Activated naive CD8-positive, alpha-beta T cell (primary cell): ENCODE measurements around the gene TRABD2A.
"Not testable (repeated sequence)": the region's sequence is repeated elsewhere in the genome, so short reads cannot be mapped to it uniquely, and the experiment has no call there.

Experiments used
- H3K27ac Mint-ChIP-seq: one replicate; pipeline ENCODE4 v1.8.0; 2021; ENCODE audit warnings: mixed read lengths
- H3K27me3 Mint-ChIP-seq: one replicate; pipeline ENCODE4 v1.8.0; 2021; ENCODE audit warnings: mixed read lengths
- H3K36me3 Mint-ChIP-seq: one replicate; pipeline ENCODE4 v1.8.0; 2021; ENCODE audit warnings: mixed read lengths
- H3K4me1 Mint-ChIP-seq: one replicate; pipeline ENCODE4 v1.8.0; 2021; ENCODE audit warnings: low read depth, mixed read lengths
- H3K4me3 Mint-ChIP-seq: one replicate; pipeline ENCODE4 v1.8.0; 2021; ENCODE audit warnings: mild to moderate bottlenecking, mixed read lengths
- H3K9me3 Mint-ChIP-seq: one replicate; pipeline ENCODE4 v1.8.0; 2021; ENCODE audit warnings: low read depth, mixed read lengths

TRABD2A gene, protein sequence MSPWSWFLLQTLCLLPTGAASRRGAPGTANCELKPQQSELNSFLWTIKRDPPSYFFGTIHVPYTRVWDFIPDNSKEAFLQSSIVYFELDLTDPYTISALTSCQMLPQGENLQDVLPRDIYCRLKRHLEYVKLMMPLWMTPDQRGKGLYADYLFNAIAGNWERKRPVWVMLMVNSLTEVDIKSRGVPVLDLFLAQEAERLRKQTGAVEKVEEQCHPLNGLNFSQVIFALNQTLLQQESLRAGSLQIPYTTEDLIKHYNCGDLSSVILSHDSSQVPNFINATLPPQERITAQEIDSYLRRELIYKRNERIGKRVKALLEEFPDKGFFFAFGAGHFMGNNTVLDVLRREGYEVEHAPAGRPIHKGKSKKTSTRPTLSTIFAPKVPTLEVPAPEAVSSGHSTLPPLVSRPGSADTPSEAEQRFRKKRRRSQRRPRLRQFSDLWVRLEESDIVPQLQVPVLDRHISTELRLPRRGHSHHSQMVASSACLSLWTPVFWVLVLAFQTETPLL

DNA sequence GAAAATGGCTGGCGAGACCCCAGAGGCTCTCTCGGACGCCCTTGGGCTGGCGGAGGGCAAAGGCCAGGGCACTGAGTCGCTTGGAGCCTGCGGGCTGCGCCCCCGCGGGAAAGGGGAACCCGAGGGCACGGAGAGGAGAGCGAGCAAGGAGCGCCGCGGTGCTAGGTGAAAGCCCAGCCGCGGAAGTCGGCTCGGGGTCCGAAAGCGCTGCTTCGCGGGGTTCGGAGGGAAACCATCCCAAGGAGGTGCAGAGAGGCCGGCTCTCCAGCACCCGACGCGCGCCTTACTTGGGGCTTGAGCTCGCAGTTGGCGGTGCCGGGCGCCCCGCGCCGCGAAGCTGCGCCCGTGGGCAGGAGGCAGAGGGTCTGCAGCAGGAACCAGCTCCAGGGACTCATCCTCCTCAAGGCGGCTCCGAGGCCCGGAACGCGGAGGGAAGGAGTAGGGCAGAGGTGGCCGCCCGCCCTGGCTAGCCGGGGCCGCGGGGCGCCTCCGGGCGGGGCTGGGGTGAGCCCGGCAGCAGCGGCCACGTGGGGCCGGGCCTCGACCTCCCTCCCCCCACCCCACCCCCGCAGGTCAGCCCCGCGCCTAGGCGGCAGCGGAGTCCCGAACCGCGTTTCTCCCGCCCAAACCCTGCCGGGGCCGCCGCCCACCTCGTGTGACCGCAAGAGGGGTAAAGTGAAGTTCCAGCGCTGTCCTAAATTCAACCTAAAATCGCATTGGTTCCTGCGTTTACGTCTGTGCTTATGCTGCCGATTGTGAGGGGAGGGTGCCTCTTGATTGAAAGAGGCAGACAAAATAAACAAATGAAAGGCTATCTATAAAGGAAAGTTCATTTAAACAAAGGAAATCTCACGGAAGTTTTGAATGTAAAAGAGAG, at the start of gene TRABD2A:
Gene TRABD2A, minus strand, starts transcription at position 440 of the 877 bp plus-strand sequence. Its CDS starts 45 bp downstream, at position 395.
- no peaks in the 10 kb centered on the region for H3K9me3 Mint-ChIP-seq
- H3K36me3 Mint-ChIP-seq, result peaks cover 4% of the 10 kb centered on the region
- no peaks in the 10 kb centered on the region for H3K27me3 Mint-ChIP-seq
- H3K27ac Mint-ChIP-seq, result peak within 1 kb of the TSS; percentile 100
- peak within 1 kb of the TSS; percentile 97 for H3K4me3 Mint-ChIP-seq
- peaks cover 72% of the 10 kb centered on the region for H3K4me1 Mint-ChIP-seq

DNA sequence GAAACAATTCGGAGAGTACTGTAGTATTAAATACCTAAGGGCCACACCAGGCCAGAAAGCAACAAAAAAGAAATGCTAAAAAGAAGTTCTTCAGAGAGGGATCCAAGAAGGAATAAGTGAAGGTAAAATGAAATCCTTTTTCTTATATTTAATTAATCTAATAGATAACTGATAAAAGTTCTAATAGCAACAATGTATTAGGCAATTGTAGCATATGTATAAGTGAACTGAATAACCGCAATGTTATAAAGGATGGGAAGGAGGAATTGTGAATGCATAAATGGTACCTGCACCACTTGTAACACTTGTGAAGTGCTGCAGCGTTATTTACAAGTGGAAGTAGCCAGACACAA, 46.4 kb upstream of the TRABD2A start:
- H3K4me1 Mint-ChIP-seq, result peaks cover 50% of the 10 kb centered on the region
- H3K9me3 Mint-ChIP-seq, result no peaks in the 10 kb centered on the region
- no peaks in the 10 kb centered on the region for H3K27me3 Mint-ChIP-seq
- H3K4me3 Mint-ChIP-seq, result peak overlapping the region; percentile 98
- H3K36me3 Mint-ChIP-seq, result no peaks in the 10 kb centered on the region
- peak overlapping the region; percentile 95 for H3K27ac Mint-ChIP-seq

DNA sequence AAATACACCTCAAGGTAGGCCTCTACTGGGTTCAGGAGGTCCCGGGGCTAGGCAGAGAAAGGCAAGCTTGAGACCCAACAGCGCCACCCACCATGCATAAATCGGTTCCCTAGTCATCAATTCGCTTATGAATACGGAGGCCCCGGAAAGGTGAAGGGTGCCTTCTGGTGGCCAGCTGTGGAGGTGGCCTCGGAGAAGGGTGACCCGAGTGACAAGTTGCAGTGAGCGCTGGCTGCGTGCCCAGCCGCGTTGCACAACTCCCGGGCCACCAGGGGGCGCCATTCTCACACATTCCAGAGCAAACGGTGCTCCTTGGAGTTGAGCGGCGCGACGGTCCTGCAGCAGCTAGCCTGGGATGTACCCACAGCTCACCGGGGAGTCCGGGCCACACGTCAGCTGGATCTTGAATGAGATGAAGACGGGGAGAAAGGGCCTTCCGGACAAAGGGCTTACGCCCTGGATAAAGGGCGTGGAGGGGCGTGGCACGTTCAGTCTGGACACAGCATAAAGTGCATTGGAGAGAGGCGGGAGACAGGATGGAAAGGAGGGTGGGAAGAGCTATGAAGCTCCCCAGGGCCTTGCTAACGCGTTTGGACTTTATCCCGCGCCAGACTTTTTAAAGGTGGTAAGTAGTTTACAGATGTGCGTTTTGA, 45.0 kb upstream of the TRABD2A start:
- peaks cover 45% of the 10 kb centered on the region for H3K4me1 Mint-ChIP-seq
- peak overlapping the region; percentile 98 for H3K4me3 Mint-ChIP-seq
- no peaks in the 10 kb centered on the region for H3K9me3 Mint-ChIP-seq
- H3K27me3 Mint-ChIP-seq, result no peaks in the 10 kb centered on the region
- H3K36me3 Mint-ChIP-seq, result no peaks in the 10 kb centered on the region
- H3K27ac Mint-ChIP-seq, result peak overlapping the region; percentile 95

DNA sequence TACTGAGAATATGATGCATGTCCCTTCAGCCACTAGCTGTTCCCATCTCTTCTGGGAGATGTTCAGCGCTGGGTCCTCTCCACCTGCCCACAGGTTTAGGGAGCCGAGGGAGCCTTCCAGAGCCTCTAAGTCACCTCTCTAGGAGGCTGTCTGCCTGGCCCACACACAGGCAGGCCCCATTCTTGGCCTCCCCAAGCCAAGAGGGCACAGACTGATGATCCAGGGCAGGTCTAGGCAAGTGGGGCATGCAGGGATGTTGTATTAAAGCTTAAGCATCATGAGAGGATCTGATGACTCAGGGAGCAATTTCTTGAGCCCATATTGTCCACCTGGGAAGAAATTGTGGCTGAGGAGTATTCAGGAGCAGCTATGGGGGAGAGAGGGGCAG, 44.4 kb upstream of the TRABD2A start:
- Mint-ChIP-seq H3K27me3 (no peaks in the 10 kb centered on the region), H3K4me1 (peaks cover 47% of the 10 kb centered on the region), H3K27ac (peak overlapping the region; percentile 95), H3K36me3 (no peaks in the 10 kb centered on the region), H3K9me3 (no peaks in the 10 kb centered on the region), H3K4me3 (peak overlapping the region; percentile 98)

DNA sequence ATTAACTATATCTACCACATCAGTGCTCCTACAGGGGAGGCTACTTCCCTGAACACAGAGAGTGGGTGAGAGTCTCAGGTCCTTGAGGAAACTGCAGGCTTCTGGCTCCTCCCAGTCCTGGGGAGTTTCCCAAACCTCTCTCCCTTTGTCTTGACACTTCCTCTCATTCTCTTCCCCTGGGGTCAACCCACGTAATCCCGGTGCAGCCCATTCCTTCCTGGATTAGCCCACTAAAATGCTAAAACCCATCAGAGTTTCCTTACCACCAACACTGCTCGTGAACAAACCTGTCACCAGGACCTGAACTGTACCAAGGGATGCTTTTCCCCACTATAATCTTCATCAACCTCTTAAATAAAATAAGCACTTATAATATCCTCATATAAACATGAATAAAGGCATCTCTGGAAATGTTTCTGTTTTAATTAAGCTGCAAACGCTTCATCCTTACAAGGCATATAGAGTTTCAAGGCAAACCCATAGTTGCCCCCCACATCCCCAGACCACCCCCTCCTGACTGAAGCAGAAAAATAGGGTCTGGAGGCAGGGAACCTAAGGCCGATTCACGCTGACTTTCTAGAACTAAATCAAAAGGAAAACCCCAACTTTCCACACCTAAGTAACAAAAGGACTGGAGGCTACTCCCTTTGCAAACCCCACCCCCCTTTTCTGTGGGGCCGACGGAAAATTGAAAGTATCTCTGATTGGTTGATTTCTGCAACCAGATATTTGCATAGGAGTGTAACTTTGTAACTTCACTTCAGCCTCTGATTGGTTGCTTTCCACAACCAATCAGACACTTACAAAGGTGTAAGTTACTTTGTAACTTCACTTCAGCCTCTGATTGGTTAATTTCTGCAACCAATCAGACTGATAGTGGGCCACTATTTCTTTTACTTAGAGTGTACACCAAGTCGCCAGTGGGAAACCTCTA, 43.6 kb upstream of the TRABD2A start:
- Mint-ChIP-seq H3K9me3 (no peaks in the 10 kb centered on the region), H3K4me3 (peak overlapping the region; percentile 60), H3K27ac (peak overlapping the region; percentile 90), H3K36me3 (no peaks in the 10 kb centered on the region), H3K4me1 (peaks cover 53% of the 10 kb centered on the region), H3K27me3 (no peaks in the 10 kb centered on the region)

DNA sequence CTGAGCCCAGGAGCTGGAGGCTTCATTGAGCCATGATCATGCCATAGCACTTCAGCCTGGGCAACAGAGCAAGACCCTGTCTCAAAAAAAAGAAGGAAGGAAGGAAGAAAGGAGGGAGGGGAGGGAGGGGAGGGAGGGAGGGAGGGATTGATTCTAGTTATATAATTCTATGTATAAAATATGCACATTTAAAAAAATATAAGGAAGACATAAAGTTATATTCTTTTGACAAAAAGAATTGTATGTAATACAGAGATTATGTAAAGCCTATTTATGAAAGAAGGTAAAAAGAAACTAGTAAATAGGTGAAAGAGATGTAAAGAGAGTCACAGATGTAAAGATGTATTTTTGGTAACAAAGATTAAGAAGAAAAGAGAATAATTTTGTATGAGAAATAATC, 42.1 kb upstream of the TRABD2A start:
- no peak overlapping the region for H3K27ac Mint-ChIP-seq
- H3K4me3 Mint-ChIP-seq, result no peak overlapping the region
- H3K9me3 Mint-ChIP-seq, result no peaks in the 10 kb centered on the region
- peaks cover 65% of the 10 kb centered on the region for H3K4me1 Mint-ChIP-seq
- H3K27me3 Mint-ChIP-seq, result no peaks in the 10 kb centered on the region
- no peaks in the 10 kb centered on the region for H3K36me3 Mint-ChIP-seq

DNA sequence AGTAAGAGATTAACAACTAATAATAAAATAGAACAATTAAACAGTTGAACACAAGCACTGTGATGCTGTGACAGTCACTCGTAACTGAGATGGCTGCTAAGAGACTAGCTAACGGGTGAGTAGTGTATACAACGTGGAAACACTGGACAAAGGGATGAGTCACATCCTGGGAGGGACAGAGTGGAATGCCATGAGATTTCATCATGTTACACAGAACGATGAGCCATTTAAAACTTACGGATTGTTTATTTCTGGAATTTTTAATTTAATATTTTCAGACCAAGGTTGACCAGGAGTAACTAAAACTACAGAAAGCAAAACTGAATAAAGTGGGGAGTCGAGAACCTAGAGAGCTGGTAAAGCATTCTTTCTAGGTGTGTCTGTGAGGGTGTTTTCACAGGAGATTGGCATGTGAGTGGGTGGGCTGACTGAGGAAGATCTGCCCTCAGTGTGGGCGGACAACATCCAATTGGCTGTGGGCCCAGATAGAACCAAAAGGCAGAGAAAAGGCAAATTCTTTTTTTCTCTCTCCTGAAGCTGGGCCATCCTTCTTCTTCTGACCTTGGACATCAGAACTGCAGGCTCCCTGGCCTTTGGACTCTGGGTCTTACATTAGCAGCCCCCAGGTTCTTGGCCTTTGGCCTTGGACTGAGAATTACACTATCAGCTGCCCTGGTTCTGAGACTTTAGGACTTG, 39.1 kb upstream of the TRABD2A start:
- H3K9me3 Mint-ChIP-seq, result no peaks in the 10 kb centered on the region
- H3K27me3 Mint-ChIP-seq, result no peaks in the 10 kb centered on the region
- no peaks in the 10 kb centered on the region for H3K36me3 Mint-ChIP-seq
- peak overlapping the region; percentile 88 for H3K27ac Mint-ChIP-seq
- peak overlapping the region; percentile 76 for H3K4me3 Mint-ChIP-seq
- H3K4me1 Mint-ChIP-seq, result peaks cover 58% of the 10 kb centered on the region

DNA sequence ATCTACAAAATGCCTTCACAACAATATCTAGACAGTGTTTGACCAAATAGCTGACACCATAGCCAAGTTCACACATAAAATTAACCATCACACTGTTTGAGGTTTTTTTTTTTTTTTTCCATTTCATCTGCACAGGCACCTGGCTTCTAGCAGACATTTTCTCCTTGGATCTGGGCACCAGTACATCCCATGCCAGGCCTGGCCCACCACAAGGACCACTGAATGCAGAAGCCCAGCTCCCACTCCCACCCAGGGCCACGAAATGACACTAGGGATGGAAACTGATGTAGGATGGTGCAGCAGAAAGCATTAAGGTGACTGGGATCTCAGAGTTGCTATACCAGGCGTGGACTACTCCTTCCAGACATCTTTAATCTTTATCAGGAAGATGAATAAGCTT, 37.5 kb upstream of the TRABD2A start:
- Mint-ChIP-seq H3K36me3 (no peaks in the 10 kb centered on the region), H3K9me3 (no peaks in the 10 kb centered on the region), H3K4me1 (peaks cover 47% of the 10 kb centered on the region), H3K27ac (peak overlapping the region; percentile 75), H3K27me3 (no peaks in the 10 kb centered on the region), H3K4me3 (peak overlapping the region; percentile 25)

DNA sequence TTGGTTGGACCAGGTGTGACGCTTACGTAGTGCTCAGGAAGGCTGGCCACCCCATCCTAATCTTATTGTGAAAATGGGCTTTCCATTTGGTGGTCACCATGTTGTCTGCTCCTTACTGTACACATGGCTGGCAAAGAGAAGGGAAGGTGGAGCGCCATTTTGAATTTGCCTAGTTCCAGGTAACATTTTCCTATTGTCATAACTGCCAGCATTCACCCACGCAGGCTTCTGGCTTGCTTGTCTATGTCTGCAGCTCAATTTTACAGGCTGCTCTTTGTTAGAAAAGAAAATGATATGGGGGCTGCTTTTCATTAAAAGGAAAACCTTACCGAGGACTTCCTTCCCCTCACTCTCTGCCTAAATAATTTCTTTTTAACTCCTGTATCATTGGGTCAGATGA, 36.9 kb upstream of the TRABD2A start:
- not testable (repeated sequence) for H3K36me3 Mint-ChIP-seq, H3K9me3 Mint-ChIP-seq, H3K27me3 Mint-ChIP-seq, H3K4me3 Mint-ChIP-seq
- Mint-ChIP-seq H3K27ac (peak overlapping the region; percentile 75), H3K4me1 (peaks cover 47% of the 10 kb centered on the region)

DNA sequence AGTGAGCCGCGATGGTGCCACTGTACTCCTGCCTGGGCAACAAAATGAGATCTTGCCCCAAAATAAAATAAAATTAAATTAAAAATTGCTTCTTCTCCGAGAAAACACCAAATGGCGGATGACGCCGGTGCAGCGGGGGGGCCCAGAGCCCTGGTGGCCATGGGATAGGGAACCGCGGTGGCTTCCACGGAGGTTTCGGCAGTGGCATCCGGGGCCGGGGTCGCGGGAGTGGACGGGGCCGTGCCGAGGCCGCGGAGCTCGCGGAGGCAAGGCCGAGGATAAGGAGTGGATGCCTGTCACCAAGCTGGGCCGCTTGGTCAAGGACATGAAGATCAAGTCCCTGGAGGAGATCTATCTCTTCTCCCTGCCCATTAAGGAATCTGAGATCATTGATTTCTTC, 34.8 kb upstream of the TRABD2A start:
- H3K9me3 Mint-ChIP-seq, H3K36me3 Mint-ChIP-seq, H3K27me3 Mint-ChIP-seq, H3K4me3 Mint-ChIP-seq, H3K27ac Mint-ChIP-seq: not testable (repeated sequence)
- peaks cover 43% of the 10 kb centered on the region for H3K4me1 Mint-ChIP-seq

DNA sequence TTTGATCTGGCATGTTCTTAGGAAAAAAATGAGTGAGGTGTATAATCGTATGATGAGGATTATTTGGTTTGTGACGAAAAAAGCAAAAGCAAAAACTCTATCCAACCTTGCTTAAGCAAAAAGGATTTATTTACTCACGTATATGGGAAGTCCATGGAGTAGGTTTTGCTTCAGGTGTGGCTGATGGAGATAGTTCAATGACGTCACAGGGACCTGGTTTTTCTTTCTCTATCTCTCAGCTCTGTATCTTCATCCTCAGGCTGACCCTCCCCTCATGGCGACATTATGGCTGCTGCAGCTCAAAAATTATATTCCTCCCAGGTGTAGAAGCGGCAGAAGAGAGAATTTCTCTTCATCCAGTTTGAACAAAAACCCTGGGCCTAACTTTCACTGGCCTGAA, 33.5 kb upstream of the TRABD2A start:
- Mint-ChIP-seq H3K4me3 (no peak overlapping the region), H3K9me3 (peaks cover 8% of the 10 kb centered on the region), H3K4me1 (peaks cover 40% of the 10 kb centered on the region), H3K27me3 (no peaks in the 10 kb centered on the region), H3K36me3 (peaks cover 7% of the 10 kb centered on the region), H3K27ac (no peak overlapping the region)

DNA sequence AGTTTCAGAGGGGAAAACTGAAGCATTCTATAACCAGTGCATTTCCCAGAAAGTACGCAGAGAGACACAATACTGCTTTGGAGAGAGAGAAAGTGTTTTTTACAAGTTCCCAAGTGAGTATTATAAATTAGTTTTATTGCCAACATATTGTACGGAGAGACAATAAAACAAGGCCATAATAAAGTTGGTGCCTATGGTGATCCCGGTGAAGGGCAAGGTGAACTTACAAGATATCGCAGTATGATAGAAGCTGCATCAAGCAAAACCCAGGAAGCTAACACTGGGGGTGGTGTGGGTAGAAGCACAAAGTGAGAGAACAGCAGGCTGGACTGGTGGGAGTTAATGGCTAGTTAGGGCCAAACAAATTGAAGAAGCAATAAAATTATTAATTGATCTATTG, 32.1 kb upstream of the TRABD2A start:
- Mint-ChIP-seq H3K4me3 (no peak overlapping the region), H3K27ac (peak overlapping the region; percentile 34), H3K9me3 (peaks cover 11% of the 10 kb centered on the region), H3K27me3 (no peaks in the 10 kb centered on the region), H3K4me1 (peaks cover 41% of the 10 kb centered on the region), H3K36me3 (peaks cover 8% of the 10 kb centered on the region)

DNA sequence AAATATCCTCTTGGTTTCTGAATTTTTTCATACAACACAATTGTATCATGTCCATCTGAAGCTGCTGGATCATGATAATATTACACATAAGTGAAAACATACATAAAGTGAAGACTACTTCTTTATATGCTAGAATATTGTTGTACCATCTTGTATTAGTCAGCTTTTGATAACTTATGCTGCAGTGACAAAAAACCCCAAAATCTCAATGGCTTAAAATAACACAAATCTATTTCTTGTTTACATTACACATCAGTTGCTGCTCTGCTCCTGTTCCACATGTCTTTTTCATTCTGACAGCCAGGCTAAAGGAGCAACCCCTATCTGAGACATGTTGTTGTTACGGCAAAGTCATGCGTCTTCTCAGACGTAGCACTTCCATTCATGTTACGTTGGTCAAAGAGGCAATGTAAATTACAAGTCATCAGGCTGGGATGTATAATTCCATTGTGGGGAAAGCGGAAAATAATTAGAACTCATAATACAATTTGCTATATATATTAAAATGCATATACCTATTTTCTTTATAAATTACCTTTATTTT, 30.3 kb upstream of the TRABD2A start:
- H3K4me1 Mint-ChIP-seq, result peaks cover 39% of the 10 kb centered on the region
- H3K36me3 Mint-ChIP-seq, result peaks cover 15% of the 10 kb centered on the region
- no peak overlapping the region for H3K27ac Mint-ChIP-seq
- H3K27me3 Mint-ChIP-seq, result no peaks in the 10 kb centered on the region
- H3K9me3 Mint-ChIP-seq, result peaks cover 11% of the 10 kb centered on the region
- no peak overlapping the region for H3K4me3 Mint-ChIP-seq
